Stimulated activated CD4-positive, alpha-beta T cell treated with anti-CD3 and anti-CD28 coated beads, Interleukin-1b, Interleukin-23, amount 100 ng/mL, for 24 hours (primary cell): ENCODE measurements around the gene PCSK2.
A peak's percentile ranks its signal among the peaks of the same experiment; 100 is the strongest.

Source experiments
- DNase-seq, 4 experiments: peaks; one replicate each; pipeline ENCODE4 v3.0.0-alpha.2; 2020; ENCODE audit warnings: low read depth in 4 of 4, low spot score in 1 of 4

Gene PCSK2

DNA sequence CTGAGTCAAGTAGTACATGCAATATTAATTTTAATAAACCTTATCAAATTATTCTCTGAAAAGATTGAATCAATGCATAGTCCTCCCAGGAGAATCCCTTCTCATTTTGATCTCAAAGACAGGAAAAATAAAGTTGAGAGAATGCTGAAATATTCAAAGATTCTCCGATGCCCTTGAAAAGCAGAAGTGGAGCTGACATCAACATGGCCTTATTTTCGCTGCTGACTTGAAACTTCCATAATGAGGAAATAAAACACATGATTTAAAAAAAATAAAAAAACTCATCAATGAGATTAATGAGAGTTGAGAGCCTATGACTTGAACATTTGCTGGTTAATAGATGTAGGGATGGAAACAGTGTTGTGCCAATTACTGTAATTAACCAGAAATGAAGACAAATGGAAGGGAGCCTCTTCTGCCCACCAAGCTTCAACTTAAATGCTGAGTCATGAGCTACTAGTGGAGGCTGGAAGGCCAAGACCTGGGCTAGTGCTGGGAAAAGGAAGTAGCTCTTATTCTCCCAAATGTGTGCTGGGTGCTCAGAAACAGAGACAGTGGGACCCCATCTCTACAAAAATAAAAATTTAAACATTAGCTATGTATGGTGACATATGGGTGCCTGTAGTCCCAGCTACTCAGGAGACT is 164.4 kb downstream of the PCSK2 start:
- no peak for DNase-seq

DNA sequence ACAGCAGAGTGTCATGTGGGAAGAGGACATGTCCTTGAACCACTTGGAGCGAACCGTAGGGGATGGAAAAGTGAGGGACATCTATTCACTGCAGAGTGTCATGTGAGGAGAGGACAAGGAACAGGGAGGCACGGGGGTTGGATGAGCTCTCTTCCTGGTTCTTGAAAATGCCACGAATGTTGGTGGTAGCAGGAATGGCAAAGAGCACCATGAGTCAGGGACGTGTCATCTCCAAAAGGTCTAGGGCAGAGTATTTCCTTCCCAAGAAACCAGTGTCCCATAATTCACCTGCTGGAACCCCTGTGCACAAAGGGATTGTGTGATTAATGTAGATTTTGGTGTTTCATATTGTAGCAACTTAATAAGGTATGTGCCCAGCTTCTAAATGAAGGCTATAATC is 167.6 kb downstream of the PCSK2 start:
- no peak for DNase-seq

DNA sequence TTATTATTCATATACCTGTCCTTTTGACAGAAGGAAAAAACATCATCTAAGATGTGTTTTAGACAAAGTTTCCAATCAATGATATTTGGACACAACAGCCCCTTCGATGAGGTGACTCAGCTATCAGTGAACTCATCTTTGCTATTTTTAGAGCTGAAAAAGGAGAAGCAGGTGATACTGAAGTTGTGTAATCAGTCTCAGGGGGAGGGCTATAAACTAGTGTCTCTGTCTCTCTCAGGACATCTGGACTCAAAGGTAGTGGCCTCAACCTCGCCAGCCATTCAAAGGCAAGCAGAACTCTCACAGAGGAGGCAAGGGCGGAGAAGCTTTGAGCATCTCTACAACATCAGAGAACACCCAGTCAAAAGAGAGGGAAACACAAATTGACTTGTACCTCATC is 168.9 kb downstream of the PCSK2 start:
- DNase-seq, result no peak

DNA sequence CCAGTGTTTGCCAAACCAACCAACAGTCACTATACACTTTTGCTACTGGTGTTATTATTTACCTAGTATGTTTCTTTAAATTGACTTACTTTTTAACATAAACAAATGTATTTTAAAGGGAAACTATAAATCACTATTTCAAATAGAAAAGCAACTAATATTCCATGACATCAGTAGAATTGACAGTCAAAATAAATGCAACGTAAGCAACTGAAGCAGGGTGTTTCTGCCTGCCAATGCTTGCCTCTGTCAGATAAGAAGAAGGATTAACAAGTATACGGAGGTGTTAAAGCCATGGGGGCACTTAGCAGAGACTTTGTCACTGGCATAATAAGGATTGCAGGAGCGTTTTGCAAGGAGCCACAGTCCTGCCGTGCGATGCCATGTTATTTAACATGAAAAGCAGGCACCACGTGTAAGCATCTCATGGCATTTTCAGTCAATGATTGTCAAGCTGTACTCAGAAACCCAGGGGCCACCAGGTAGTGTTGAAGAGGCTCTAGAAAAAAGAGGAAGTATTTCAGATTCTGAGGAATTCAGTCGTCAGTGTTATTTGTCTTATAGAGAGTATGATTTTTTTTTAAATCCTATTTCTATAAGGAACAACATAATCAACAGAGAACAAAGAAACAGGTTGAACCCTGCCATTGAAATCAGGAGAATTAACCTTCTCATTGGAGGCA is 172.6 kb downstream of the PCSK2 start:
- DNase-seq, result no peak

DNA sequence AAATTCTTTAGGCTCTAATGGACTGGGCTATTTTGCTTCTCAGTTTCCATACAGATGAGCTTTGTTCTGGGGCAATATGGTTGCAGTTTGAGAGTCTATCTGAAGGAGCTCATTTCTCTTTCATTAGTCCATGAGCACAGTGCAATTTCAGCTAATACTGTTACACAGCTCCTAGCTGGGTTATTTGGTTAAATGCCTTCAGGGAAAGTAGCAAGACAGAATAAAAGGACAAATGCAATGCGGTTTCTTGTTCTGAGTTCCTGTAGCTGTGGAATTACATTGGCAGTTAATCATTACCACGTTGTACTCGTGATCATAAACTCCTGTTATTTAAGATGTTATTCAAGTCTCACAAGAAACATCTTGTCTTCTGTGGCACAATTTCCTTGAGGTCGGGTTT is 176.6 kb downstream of the PCSK2 start:
- no peak for DNase-seq

DNA sequence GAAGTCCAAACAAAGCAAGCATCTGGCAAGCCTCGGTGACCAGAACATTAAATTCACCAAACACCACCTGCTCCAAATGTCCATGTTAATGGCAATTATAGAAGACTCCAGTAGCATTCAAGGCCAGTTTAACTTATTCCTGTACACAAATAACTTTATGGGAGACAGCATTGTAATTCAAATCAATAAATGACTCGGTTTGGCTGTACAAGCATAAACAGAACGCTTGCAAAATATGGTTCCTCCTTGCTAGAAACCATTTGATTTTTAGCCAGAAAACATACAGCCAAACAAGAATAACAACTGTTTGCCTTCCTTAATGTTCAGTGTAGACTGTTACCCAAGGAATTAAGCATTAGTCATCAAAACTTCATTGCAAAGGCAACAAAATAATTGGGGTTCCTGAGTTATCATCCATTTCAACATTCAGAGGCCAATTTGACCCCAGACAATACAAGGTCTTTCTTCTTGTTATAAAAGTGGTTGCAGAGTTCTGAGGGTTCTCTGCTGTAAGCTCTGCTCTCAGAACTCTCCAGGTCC is 179.3 kb downstream of the PCSK2 start:
- no peak for DNase-seq

DNA sequence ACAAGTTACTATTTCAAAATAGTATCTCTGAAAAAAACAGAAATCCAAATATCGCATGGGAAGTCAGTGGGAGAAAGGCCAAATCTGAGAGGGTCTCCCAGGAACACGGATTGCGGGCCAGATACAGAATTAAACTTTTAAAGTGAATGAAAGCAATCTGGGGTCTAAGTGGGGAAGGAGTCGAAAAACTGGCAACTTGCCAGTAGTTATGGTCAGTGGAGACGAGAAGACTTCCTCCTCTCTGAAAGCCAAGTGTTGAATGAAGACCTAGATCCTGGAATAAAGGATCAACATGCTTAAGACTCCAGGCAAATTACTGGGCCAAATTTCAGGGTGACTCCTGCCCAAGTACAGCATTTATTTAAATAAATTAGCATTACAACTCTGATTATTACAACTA is 180.7 kb downstream of the PCSK2 start:
- DNase-seq, result no peak

DNA sequence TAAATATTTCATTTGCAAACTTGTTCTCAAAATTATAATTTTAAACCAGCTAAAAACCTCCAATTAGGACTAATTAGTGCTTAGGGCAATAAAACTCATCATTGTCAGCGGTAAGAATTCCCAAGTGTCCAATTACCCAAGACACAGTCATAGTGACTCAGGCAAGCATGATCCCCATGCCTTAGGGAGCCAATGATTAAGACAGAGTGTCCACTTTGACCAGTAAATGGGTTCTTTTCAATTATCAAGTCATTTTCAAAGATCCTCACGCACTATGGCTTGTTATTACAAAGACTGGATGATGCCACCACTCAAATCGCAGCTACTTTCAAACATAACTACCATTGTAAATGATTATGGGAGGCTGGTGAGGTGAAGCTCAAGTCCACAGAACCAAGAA is 190.4 kb downstream of the PCSK2 start:
- no peak for DNase-seq

DNA sequence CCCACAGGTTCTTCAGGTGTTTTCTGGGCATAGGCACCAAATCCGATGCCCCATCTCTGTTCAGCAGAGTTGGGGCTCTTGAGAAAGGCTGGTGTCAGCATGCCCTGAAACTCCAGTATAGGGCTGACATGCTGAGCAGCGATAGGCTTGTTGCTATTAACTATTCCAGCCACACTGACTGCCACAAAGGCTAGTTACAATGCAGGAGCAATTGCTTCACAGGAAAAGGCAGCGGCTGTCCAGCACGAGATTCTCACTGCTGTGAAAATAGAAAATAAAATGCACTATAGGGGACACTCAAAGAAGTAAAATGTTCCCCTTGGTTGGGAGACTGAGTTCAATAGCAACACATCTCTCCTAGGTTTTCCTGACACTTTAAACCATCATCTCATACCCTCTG is 191.9 kb downstream of the PCSK2 start:
- DNase-seq, result no peak

DNA sequence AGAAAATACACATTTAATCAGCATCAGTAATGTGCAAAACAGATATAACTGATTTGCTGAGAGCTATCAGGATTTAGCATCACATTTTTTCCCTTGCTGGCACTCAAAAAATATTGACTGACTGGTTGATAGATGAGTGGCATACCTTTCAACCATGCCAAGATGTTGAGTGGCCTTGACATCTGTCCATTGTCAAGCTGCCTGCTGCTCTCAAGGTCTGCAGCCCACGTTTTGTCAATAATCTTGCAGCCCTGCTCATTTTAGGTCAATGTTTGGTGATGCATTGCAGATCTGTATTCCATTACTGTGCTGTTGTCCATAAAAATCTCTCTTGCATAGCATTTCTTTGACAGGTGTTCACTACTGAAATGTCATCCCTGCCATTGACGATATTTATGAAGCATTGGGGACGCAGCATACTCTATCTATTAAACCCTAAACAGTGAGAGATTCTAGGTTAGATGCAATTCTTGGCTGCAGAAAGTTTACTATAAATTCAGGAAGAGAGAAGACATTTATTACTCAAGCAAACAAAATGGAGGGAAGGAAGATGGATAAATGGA is 192.7 kb downstream of the PCSK2 start:
- no peak for DNase-seq

DNA sequence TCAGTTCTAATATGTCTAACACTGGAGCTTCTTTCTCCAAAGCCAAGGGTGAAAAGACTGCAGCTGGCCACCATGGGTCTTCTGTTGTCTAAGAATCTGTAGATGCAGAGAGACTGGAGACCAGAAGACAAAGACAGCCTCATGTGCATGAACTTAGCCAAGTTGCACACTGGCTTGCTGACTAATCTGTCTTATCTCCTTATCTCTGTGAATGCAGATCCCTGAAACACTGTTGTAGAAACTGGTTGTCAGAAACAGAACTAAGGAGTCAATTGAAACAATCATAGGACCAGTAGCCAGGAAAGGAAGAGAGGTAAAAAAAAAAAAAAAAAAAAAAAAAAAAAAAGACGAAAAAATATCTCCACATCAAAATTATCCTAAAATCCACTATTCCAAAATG is 194.7 kb downstream of the PCSK2 start:
- DNase-seq, result no peak

DNA sequence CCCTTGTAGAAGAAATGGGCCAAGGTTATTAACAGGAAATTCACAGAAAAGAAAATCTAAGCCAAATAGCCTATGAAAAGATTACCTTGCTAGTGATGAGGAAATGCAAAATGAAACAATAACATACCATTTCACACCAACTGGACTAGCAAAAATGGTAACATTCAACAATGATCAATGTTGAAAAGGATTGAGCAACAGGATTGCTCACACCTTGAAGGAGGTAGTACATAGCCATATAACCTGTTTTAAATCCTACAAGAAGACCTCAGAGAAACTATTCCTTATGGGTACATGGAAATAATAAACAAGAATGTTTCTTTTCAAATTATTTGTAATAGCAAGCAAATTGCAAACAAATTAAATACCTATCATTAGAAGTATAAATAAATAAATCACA is 196.9 kb downstream of the PCSK2 start:
- DNase-seq, result no peak

DNA sequence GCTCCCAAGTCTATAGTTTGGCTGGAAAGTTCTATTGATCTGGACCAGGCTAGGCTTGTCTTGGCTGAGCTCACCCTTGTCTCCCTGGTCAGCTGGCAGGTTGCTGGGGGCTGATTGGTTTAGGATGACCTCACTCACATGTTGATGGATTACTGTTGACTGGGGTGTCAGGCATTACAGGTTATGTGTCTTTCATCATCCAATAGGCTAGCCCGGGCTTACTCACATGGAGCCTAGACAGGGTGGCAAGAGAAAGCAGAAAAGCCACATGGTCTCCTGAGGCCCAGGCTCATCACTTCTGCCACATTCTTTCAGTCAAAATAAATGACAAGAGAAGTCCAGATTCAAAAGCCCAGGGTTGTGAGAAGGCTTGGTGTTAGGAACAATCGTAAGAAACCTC is 200.8 kb downstream of the PCSK2 start:
- no peak for DNase-seq

DNA sequence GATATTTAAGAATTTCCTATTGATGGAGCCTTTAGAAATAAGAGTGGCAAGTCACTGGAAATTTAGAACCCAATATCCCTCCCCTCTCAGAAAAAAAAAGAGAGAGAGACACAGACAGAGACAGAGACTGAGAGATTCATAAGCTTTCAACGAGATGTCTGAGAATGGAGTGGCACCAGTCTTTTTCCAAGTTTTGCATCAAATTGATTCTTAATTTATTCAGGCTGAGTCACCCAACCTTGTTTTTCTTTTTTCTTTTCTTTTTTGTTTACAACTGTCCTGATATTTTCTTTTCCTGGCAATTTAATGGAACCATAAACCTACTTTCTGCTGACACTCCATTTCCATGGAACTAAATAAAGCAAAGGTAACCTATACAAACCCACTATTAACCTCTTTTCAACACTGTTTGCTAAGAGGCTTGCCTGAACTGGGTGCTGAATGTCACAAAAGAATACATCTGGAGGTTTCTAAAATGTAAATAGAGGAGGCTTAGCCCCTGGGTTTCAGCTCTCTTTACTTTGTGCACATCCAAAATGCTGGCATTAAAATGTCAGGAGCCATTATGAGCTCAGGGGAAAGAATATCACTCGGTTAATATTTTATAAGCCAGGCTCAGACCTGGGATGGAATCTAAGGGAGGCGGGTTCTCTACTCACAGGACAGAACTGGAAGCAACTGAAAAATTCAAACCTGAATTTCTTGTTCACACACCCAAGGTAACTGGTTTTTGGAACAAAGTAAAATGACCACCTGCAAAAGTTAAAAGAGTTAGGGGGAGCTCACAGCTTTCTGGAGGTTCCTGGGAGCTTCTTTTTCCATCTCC is 203.5 kb downstream of the PCSK2 start:
- DNase-seq, result no peak

DNA sequence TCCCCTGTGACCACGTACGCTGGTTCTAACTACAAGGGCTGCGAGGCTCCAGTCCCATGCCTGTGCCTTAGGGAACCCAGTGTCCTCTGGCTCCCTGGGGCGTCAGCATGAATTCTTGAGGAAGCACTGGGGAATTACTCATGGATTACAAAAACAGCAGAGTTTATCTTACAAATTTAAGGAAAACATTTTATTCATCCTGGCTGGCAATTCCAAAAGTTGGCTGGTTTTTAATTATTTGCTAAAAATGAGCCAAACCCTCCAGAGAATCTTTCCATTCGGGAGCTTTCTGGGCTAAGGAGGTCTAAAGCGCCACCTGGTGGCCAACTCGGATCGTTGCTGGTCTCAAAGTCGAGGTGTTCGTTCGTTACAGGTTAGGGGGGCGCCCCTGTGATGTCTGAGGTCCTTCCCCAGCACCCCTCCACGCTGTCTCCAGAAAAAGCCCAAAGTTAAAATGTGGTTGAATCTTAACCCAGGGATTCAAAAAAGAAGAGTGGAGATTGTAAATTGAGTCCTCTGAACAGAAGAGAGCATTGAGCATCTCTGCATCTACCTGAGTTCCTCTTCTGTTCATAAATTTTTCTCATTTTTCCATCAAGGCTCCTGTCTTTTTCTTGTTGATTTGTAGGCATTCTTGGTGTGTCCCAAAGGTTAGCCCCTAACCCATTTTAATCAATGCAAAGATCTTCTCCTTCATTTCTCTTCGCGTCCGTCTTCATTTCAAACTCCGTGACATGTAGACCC is 205.0 kb downstream of the PCSK2 start:
- peak; percentile 13 to 27 (median 22) for DNase-seq

DNA sequence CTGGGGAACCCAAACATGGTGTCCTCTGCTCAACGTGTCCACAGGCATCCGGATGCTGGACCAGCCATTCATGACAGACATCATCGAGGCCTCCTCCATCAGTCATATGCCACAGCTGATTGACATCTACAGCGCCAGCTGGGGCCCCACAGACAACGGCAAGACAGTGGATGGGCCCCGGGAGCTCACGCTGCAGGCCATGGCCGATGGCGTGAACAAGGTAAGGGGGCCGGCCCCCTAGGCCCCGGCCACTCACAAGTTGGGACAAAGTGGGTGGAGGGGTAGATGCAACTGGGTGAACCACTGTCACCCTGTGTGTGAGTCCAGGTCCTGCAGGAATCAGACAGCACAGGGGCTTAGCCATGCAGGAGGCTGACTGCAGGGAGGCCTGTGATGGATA is 209.8 kb downstream of the PCSK2 start:
- DNase-seq, result no peak

DNA sequence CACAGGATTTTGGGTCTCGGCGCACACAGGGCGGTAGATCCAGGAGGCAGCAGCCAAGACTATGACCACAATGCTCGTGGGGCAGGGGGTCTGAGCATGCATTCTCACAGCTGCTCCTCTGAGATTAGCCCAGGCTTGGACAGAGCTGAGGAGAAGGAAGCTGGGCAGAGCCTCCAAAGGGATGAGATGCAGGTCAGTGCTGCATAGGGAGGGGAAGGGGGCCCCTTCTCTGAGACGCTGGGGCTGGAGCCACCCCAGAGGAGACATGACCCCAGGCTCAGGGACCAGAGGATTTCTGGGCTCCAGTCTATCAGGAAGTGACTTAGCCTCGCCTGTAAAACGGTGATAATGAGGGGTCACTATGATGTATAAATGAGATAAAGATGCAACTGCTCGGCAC is 210.4 kb downstream of the PCSK2 start:
- DNase-seq, result no peak

DNA sequence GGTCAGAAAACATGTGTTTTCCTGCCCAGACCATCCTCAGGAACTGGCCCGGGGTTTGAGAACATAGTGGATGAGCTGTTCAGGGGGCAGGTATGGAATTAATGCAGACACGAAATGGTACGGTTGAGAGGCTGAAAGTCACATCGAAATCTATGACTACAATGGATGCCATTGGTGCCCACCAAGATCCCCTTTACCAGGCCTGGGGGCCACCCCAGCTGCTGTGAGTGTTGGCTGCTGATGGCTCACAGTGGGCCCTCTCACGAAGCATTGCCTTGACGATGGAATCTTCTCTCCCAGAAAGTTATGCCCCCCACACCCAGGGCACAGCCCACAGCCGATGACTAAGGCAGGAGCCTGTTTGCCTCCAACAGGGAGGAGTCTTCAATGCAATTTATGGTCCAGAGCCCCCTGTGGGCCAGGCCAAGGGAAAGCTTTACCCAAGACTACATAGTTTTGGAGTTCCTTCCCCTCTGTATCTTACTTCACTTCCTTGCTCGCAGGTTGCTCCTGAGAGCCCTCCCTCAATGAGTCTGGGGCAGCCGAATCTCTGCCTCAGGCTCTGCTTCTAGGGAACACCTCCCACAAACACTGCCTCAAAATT is 211.7 kb downstream of the PCSK2 start:
- no peak for DNase-seq

DNA sequence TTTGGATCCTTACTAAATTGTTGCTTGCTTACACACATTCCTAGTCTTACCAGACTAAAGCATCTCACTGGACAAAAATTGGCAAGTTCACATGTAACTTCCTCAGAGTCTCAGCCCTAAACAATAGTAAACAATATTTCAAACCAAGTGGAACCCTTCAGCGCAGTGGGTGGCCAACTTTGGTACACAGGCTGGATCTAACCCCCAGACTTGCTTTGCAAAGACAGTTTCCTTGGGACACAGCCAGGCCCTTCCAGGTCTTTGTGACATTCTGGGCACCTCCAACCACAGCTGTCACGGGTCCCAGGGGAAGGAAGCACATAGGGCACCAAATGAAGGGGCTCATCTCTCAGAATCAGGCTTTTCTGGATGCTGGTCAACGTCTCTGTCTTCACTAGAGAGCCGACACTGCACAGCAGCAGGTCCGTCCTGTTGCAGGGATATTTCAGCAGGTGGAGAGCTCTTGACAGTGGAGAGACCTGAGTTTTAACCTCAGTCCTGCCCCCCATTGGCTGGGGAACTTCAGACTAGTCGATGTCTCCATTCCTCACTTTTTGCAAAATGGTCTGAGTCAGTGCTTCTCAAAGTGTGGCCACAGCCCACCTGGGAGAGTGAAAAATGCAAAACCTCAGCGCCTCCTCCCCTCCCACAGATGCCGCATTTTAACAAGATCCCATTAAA is 212.9 kb downstream of the PCSK2 start:
- DNase-seq, result no peak

DNA sequence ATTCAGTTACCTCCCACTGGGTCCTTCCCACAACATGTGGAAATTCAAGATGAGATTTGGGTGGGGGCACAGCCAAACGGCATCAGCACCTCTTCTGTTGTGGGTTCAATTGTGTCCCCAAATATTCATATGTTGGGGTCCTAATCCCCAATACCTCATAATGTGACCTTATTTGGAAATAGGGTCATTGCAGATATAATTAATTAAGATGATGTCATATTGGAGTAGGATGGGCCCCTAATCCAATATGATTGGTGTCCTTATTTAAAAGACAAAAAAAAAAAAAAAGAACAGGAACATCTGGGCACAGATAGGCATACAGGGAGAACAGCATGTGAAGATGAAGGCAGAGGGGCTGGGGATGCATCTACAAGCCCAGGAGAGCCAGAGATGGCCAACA is 214.9 kb downstream of the PCSK2 start:
- no peak for DNase-seq
